Skeletal muscle satellite cell (primary cell): ENCODE measurements around the gene ADGRG2.

Experiments used
- H3K27me3 ChIP-seq: 2 replicates; pipeline ENCODE4 v1.7.0; 2013; ENCODE audit warnings: low read length; ENCODE audit not compliant: control insufficient read depth, insufficient read depth
- H3K36me3 ChIP-seq: 2 replicates; pipeline ENCODE4 v1.7.0; 2013; ENCODE audit warnings: mild to moderate bottlenecking, control low read depth, low read length; ENCODE audit not compliant: insufficient read depth
- H3K4me1 ChIP-seq: 2 replicates; pipeline ENCODE4 v1.7.0; 2013; ENCODE audit warnings: low read length; ENCODE audit not compliant: control insufficient read depth, insufficient read depth
- H3K4me2 ChIP-seq: 2 replicates; pipeline ENCODE4 v1.7.0; 2013; ENCODE audit warnings: mild to moderate bottlenecking, low read length
- H3K4me3 ChIP-seq: 2 replicates; pipeline ENCODE4 v1.7.0; 2013; ENCODE audit warnings: low read length
- H3K9ac ChIP-seq: 2 replicates; pipeline ENCODE4 v1.7.0; 2013; ENCODE audit warnings: mild to moderate bottlenecking, low read depth, low read length, moderate library complexity
- H3K9me3 ChIP-seq: replicated peaks from 2 replicates; pipeline ENCODE4 v1.7.0; 2013; ENCODE audit warnings: mild to moderate bottlenecking, control low read depth, low read length

ADGRG2 gene

DNA sequence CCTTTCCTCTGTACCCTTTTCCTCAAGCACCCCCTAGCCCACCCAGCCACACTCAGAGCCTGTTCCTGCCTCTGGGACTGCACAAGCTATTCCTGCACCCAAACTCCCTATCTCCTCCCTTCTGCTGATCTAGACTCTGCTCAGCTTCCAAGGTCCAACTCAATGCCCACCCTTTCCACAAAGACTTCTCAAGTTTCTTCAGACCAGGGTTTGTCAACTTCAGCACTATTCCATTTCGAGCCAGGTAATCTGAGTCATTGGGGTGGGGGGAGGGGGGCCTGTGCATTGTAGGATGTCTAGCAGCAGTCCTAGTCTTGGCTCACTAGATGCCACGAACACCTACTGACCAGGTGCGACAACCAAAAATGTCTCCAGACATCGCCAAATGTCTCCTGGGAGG lies 175.7 kb downstream of the ADGRG2 start:
- Histone ChIP-seq H3K4me2 (no peak overlapping the region), H3K9me3 (no peaks in the 10 kb centered on the region), H3K27me3 (no peaks in the 10 kb centered on the region), H3K9ac (no peak overlapping the region), H3K36me3 (peaks cover 2% of the 10 kb centered on the region), H3K4me1 (no peaks in the 10 kb centered on the region), H3K4me3 (no peak overlapping the region)

DNA sequence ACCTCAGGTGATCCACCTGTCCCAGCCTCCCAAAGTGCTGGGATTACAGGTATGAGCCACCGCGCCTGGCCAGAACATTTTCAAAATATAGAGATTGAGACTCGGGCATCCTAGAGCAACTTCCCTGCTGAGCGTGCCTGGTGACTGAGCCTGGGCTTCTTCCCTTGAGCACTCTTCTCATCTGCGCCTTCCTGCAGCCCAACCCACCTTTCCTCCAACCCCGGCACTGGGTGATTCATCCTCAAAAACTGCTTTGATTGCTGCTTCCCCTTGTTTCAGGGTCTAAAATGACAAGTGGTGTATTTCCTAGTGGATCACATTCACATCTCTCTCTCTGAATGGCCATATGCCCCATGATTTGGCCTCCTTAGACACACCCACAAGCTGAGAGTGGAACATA lies 176.1 kb downstream of the ADGRG2 start:
- Histone ChIP-seq H3K9me3 (no peaks in the 10 kb centered on the region), H3K36me3 (peaks cover 2% of the 10 kb centered on the region), H3K27me3 (no peaks in the 10 kb centered on the region), H3K4me2 (no peak overlapping the region), H3K4me1 (no peaks in the 10 kb centered on the region), H3K4me3 (no peak overlapping the region), H3K9ac (no peak overlapping the region)

DNA sequence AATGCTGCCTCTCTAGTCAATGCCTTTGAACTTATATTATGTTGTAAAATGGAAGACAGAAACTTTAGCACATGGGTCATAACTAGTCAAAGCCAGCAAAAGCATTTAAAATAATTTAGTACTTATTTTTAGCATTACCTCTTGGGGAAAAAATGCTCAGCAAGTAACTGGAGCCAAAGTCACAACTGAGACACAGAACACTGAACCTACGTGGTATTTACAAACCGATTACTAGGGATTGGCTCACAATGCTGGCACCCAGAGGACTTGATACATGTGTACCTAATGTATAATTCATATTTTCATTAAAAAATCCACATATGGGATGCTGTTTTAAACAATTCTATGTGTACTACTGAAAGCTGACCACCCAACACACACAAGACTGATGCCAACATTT lies 176.8 kb downstream of the ADGRG2 start:
- no peak overlapping the region for H3K4me3 ChIP-seq
- no peaks in the 10 kb centered on the region for H3K9me3 ChIP-seq
- no peaks in the 10 kb centered on the region for H3K27me3 ChIP-seq
- no peak overlapping the region for H3K9ac ChIP-seq
- H3K36me3 ChIP-seq: peaks cover 2% of the 10 kb centered on the region
- no peaks in the 10 kb centered on the region for H3K4me1 ChIP-seq
- H3K4me2 ChIP-seq: no peak overlapping the region

DNA sequence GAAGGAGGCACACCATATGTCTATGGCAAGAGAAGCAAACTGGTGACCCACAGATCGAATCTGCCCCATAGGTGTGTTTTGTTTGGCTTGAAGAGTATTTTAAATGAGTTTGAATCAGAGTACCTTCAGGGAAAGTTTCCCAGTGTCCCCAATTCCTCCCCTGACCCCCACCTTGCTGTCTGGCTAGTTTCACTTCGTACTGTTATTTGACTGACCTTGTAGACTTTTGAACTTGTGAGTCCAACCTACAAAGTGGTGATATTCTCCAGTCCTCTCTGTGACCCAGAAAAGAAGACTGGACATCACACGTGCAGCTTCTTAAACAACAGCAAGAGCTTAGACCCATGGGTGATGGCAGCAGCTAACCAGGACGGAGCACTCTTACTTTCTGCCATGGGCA lies 177.8 kb downstream of the ADGRG2 start:
- no peaks in the 10 kb centered on the region for H3K27me3 ChIP-seq
- H3K4me2 ChIP-seq: no peak overlapping the region
- H3K9me3 ChIP-seq: no peaks in the 10 kb centered on the region
- H3K9ac ChIP-seq: no peak overlapping the region
- H3K36me3 ChIP-seq: peaks cover 2% of the 10 kb centered on the region
- no peak overlapping the region for H3K4me3 ChIP-seq
- no peaks in the 10 kb centered on the region for H3K4me1 ChIP-seq

DNA sequence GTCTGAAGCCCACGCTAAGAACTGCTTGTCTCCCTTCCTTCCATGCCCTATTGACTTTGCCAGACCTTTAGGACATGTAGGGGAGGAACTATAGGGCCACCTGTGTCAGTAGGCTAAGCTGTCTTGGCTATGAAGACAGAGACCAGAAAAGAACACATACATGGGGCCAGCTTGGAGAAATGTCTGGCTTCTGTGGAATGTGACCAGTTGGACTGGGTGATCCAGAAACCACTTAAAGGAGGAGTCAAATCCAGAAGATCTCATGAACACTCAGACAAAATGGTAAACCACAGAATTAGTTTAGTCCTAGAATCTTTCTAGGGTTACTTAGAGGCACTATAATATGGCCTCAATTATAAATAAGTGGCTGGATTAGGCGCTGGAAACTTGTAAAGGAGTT lies 180.4 kb downstream of the ADGRG2 start:
- Histone ChIP-seq H3K36me3 (peaks cover 10% of the 10 kb centered on the region), H3K9ac (no peak overlapping the region), H3K4me2 (no peak overlapping the region), H3K4me1 (no peaks in the 10 kb centered on the region), H3K27me3 (no peaks in the 10 kb centered on the region), H3K4me3 (no peak overlapping the region), H3K9me3 (no peaks in the 10 kb centered on the region)
